GM23338 (cell line): ENCODE data around the gene HSF4.

Experiments used
- EZH2 ChIP-seq: fragments of 200-600 bp; sonication (generic); IDR thresholded peaks from one replicate; pipeline ENCODE4 v1.8.0; 2017; ENCODE audit warnings: antibody characterized with exemption, mild to moderate bottlenecking, low read depth; ENCODE audit not compliant: unreplicated experiment
- EZH2phosphoT487 ChIP-seq: fragments of 200-600 bp; sonication (generic); IDR thresholded peaks from one replicate; pipeline ENCODE4 v1.8.1; 2018; ENCODE audit warnings: antibody characterized with exemption; ENCODE audit not compliant: unreplicated experiment
- TF ChIP-seq, protein P1 (sequence below), 2 experiments: fragments of 200-600 bp in 1 of 2; sonication (generic) in 1 of 2; conservative IDR thresholded peaks; 2 replicates each; pipeline versions ENCODE4 v1.5.1 to v1.6.1; 2016 to 2017; ENCODE audit warnings: antibody characterized with exemption in 2 of 2, low read depth in 2 of 2, mild to moderate bottlenecking in 2 of 2, moderate library complexity in 1 of 2

DNA sequence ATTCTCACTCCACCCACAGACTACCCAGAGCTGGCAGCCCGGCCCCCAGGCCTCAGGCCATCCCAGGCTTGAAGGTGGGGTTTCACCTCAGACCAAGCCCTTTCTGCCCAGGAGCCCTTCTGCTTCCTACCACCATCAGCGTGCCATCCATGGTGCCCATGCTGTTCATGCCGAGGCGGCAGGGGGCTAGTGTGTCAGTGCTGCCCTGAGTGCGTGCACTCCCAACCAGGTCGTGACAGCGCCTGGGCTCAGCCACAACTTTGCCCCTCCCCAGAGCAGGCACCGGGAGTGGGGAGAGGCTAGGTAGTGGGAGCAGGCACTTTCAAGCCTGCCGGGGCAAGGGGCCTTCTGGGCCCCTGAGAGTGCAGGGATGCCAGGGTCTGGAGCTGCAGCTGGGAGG, 22.2 kb upstream of the HSF4 start:
- TF ChIP-seq EZH2 = no peak
- TF ChIP-seq, protein P1, sequence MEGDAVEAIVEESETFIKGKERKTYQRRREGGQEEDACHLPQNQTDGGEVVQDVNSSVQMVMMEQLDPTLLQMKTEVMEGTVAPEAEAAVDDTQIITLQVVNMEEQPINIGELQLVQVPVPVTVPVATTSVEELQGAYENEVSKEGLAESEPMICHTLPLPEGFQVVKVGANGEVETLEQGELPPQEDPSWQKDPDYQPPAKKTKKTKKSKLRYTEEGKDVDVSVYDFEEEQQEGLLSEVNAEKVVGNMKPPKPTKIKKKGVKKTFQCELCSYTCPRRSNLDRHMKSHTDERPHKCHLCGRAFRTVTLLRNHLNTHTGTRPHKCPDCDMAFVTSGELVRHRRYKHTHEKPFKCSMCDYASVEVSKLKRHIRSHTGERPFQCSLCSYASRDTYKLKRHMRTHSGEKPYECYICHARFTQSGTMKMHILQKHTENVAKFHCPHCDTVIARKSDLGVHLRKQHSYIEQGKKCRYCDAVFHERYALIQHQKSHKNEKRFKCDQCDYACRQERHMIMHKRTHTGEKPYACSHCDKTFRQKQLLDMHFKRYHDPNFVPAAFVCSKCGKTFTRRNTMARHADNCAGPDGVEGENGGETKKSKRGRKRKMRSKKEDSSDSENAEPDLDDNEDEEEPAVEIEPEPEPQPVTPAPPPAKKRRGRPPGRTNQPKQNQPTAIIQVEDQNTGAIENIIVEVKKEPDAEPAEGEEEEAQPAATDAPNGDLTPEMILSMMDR (conservative IDR thresholded peaks at IDR 0.05; ENCODE audit: low read depth in 2 of 2) = no peak
- no peak for TF ChIP-seq EZH2phosphoT487
